GM21447 (cell line): ENCODE results near the gene IFI16.

Experiments used
- ATAC-seq: cut with Tn5 transposase; IDR thresholded peaks from one replicate; pipeline ENCODE4 v1.9.1; 2021; ENCODE audit not compliant: unreplicated experiment

Gene IFI16

DNA sequence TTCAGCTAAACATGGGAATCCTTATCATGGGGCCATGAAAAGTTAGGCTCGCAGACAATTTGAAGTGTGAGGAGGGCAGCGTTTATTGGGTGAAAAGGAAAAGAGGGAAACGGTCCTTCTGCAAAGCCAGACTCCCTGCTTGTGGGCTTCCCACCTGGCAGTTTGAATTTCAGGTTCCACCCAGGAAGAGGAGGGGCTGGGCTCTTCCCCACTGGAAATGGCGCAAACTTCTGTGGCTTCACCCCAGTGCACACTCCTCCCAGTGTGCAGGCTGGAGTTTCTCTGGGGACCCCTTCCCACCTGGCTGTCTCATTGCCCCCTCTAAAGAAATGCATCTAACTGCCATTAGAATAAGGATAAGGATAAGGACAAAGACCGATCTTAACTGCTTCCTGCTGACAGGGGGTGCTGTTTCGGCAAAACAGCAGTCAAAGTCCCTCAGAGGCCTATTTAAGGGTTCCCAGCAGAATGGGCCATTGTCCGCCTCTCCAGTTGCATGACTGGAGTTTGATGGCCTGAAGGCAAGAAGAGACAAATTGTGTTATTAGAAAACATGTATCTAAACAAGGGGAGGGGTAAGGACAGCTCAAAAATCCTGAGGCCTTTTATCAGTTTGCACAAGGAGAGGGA lies 46.5 kb downstream of the IFI16 start:
- no peak for ATAC-seq

DNA sequence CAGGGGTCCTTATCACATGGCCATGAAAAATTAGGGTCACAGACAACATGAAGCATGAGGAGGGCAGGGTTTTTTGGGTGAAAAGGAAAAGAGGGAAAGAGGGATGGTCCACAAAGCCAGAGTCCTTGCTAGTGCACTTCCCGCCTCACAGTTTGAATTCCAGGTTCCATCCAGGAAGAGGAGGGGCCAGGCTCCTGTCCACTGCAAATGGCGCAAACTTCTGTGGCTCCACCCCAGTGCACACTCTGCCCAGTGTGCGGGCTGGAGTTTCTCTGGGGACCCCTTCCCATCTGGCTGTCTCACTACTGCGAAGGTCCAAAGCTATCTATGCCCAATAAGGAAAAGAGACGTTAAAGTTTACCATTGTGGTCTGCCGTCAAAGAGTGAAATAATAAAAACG lies 49.0 kb downstream of the IFI16 start:
- no peak for ATAC-seq

DNA sequence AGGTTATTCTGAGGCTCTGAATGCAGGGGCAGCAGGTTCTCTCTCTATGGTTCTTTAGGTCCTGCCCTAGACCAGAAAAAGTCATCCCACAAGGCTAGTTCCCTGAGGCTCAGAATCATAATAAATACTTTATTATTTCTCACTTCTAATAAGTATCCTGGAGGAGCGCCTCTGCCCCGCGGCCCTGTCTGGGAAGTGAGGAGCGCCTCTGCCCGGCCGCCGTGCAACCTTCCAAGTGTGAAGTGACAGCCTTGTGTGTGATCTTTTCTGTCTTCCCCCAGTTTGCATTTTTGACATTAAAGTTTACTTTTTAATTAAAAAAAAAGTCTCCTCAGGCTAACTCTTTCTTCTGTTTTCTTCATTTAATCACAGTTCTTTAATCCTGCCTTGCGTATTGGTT lies 55.4 kb downstream of the IFI16 start:
- ATAC-seq = no peak

DNA sequence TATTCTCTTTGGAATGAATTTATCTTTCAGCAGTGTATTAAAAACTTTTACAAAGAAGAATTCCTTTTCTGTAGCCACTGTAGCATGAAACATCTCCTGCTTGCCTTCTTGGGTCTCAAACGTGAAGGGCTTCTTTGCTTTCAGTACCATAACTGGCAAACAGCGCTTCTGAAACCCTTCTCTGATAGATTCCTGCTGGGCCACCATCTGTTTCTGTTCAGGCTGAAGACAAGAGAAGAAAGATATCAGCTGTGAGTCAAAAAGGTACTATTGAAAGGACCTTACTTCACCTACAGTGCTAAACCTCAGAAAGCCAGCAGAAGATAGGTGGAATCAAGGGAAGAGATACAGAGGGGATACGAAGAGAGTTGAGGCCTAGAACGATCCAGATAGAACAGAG lies 56.4 kb downstream of the IFI16 start:
- ATAC-seq = no peak

DNA sequence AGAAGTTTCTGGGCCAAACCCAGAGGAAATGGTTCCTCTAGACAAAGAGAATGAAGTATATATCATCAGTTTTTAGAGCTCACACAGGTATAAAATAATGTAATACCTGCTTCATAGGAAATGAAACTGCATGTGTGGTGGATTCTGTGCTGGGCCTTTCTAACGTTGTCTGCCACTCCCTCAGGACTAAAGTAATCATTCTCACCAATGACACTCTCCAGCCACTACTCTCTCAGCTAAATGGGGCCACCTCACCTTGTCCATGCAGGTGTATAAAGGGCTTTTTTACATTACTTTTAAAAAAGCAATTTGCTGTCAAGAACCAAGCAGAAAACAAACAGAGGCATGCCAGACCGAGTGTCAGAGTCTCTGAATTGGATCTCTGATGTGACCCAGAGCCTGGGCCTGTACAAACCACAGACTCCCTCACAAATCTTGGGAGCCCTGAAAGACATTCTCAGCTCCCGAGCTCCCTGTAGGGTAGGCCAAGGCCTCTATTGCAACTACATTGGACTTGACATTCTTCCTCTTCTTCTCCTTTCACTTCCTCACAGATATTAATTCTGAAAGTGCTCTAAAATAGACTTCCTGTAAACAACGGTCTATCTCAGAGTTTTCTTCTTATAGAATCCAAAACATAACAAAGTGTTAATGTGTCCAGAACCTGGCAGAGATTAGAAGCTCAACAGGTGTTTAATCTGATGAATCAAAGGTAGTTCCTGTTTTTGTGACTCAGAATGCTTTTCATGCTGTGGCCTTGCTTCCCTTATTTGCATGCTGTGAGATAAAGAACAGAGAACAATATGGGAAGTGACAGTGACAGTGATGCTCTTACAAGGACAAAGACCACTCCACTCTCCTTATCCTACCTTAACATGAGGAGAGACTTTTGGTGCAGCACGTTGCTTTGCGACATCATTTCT lies 58.3 kb downstream of the IFI16 start:
- ATAC-seq = peak; percentile 78

DNA sequence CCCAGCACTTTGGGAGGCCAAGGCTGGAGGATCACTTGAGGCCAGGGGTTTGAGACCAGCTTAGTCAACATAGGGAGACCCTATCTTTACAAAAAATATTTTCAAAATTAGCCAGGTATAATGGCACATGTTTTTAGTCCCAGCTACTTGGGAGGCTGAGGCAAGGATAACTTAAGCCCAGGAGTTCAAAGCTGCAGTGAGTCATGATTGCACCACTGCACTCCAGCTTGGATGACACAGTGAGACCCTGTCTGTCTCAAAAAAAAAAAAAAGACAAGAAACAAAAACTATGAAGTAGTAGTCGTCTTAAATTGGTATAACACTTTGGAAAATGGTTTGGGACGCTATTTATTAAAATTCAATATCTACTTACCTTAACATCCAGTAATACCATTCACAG lies 59.2 kb downstream of the IFI16 start:
- ATAC-seq = no peak

DNA sequence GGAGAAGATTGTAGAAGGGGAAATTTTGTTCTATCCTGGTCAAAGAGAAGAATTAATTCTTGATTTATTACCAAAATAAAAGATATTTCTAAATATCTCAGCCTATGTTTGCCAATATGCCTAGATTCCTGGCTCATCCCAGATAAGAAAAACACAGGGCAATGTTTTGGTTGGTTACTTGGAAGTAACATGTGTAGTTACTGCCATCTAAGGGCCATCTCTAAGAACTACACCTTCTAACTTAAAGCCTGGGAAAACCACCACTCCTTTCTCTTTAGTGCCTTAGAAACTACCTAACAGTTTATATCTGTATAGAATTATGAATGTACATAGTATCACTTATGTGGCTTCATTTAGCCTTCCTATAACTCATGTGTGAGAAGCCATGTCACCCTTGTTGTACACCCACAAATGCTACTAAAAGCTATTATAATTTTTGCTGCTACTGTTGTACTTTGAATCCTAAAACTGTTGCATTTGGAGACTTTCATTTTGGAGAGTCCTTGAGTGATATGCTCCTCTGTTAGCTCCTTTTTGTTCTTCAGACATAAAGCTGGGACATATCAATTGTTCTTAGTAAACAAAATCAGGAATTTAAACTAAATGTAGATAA lies 62.4 kb downstream of the IFI16 start:
- no peak for ATAC-seq

DNA sequence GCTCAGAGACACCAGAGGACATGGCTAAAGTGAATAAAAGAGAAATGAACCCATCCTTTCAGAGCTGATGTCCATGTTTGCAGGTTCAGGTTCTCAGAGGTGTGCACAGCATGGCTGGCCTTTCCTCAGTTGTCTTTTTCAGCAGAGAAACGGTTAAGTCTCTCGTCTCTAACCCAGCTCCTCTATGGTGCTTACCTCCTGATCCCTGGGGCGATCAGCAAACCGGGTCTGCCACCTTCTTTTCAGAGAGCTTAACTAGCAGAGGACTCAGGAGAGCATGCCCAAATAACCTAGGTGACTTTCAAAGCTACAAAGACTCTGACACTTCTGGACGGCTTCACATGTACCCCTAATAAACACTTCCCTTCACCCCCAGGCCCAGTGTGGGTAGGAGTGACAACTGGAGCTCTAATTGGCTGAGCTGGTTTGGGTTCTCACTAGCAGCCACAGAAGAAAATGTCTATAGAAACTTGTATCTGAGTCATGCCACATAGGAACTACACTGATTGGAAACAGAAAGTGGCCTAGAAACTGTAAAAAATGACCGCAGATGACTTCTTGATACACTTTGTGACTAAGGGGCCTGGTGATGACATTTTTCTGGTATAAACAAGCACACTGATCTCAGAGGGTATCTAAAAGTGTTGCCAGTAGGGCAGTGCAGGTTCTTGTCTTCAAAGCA lies 66.9 kb downstream of the IFI16 start, which contains the start of gene AIM2:
AIM2 (minus strand) TSS at position 329 of the 682 bp plus-strand sequence. CDS start 3,267 bp downstream, outside the sequence.
- ATAC-seq = peak; percentile 86

DNA sequence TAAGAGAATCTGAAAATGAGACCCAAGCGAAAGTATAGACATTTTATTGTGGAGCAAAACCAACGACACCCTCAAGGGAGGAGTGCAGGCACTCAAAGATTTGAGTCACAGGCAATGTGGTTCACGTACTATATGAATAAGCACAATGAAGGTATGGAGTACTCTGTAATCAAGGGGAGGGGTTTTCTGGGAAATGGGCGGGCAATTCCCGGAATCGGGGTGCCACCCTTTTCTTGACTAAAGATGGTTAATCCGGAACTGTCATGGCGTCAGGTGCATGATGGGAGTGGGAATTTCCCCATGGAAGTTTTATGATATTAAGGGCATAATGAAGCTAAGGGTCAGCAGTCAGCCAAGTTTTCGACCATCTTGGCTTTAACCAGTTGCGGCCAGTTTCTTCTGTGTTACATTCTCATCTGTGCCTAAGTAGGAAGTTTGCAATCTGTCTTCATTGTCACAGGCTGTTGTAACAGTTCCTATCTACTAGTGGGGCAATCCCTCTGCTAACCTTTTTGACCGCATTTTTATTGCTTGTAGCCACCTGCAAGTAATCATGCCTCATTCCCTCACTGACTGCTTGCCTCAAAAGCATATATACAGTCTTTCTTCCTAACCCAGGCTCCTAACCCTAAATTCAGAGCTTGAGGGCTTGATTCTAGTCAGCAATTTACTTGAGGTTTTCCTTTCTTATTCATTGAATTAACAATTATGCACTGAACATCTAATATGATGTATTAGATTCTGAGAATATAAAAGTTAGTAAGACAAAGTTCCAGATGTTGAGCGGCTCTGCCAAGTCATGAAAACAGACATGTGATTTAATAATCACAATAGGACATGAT lies 67.6 kb downstream of the IFI16 start:
- peak; percentile 61 for ATAC-seq

DNA sequence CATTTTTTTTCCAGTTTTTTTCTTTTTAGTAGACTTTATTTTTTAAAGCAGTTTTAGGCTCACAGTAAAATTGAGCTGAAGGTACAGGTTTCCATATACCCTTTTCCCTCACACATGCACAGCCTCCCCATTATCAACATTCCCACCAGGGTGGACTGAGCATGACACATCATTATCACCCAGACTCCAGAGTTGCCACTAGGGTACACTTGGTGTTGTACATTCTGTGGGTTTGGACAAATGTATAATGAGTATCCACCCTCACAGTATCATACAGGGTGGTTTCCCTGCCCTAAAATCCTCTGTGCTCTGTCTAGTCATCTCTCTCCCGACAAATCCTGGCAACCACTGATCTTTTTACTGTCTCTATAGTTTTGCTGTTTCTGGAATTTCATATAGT lies 69.8 kb downstream of the IFI16 start:
- ATAC-seq = no peak

DNA sequence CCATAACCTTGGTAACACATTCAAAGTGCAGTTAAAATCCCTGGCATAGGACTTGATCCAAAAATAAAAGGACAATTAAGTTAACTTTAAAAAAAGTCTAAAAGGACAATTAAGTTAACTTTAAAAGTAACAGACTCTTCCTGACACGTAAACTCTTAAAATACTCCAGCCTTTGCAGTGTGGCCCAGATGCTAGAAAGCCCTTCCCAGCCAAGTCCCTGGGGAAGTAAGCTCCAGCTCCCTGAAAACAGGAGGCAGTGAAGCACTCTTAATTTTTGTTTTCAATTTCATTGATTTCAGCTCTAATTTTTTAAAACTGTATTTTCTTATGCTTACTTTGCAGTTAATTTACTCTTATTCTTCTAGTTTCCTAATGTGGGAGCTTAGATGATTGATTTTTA lies 71.9 kb downstream of the IFI16 start:
- ATAC-seq = no peak

DNA sequence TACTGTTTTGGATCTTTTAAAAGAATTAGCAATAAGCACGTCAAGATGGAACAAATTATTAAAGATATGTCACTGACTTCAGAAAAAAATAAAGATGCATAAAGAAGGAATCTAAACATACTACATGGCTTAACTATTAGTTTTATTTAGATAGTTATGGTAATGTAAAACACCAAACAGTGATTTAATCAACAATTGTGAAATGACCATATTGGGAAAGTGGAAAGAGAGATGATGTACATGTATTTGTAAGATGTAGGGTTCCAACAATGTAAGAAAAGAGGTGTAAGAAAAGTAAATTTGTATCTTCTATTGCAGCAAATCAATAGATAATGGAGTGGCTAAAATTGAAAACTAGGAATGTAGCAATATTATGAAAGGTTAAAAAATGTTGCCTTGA lies 73.3 kb downstream of the IFI16 start:
- ATAC-seq = no peak

DNA sequence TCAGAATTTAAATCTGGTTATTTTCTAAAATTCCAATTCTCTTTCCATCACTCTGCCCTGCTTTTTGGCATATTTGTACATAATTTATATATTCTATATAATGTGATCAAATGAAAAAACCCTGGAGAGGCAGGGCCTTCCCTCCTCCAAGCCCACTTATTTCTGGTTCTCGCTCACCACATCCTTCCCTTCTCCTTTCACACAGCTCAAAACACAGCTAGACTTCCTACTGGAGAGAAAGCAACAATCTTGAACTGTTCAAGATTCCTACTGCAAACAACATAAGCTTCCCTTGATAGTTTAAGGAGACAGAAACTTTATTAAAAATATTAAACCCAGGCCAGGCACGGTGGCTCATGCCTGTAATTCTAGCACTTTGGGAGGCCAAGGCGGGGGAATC lies 74.4 kb downstream of the IFI16 start:
- no peak for ATAC-seq

DNA sequence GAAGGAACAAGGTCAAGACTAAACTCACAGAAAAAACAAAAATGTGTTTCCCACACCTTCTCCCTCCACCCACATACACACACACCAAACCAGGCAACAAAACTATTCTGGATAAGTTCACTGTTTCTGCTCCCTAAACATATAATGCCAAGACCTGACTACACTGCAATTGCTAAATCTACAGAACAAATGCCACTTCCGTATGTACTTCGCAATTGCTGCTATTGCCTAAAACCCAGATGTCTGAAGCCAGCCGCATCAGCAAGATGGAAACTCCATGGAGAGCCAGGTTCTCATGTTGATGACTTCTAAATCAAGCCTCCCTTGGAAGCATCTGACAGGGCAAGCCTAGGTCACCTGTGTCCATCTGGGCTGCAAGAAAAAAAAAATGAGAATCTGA lies 75.2 kb downstream of the IFI16 start:
- ATAC-seq = no peak

DNA sequence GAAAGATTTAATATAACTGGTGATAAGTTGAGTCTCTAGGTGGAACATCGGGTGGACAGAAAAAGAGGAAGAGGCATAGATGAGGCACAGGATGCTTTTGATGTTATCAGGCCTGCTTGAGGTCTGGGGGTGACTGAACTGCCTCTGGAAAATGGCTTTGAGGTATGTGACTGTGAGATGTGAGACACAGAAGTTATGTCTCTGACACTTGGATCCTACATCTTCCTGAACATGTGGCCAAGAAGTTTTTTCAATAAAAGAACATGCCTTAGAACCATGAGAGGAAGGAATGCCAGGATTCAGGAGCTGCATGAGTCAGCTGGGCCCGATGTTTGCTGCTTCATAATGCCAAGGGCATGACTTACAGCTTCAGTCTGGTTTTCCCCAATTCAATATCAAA lies 78.3 kb downstream of the IFI16 start:
- ATAC-seq = no peak

DNA sequence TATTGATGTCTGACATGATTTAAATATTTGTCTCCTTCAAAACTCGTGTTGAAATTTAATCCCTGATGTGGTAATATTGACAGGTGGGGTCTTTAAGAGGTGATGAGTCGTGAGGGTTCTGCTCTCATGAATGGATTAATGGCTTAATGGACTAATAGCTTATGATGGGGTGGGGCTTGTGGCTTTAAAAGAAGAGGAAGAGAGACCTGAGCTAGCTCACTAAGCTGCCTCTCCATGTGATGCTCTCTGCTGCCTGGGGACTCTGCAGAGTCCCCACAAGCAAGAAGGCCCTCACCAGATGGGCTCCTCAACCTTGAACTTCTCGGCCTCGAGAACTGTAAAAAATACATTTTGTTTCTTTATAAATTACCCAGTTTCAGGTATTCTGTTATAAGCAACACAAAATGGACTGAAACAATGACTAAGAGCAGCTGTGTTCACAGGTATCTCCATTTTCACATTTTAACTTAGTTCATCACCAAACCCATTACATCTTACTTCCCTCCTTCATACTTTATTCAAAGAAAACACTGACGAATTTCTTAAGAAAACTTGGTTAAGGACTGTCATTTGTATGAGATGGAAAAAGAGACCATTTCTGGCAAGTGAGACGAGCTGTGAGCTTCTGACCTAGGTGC lies 79.0 kb downstream of the IFI16 start:
- no peak for ATAC-seq

DNA sequence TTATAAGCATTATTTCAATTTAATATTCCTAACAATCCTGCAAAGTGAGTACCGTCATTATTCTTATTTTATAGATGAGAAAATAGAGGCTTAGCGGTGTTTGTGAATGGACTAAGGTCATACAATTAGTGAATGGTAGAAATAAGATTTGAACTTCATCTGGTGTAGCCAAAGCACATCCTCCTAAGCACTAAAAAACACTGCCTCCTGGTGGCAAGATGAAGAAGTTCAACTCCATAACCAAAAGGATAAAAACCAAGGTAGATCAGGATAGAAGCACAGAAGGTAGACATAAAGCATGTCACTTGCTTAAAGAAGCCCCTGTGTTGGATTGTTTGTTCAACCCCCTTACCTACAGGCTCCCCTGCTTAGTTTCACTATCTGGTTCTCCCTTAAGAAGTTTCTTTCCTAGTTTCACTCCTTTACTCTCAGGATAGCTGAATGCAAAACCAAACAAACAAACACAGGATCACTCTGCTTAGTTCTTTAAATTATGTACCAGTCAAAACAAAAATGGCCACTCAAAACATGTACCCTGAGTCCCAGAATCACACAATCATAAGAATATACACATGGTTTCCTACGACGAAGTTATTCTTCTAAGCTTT lies 79.6 kb downstream of the IFI16 start:
- ATAC-seq = peak; percentile 50

DNA sequence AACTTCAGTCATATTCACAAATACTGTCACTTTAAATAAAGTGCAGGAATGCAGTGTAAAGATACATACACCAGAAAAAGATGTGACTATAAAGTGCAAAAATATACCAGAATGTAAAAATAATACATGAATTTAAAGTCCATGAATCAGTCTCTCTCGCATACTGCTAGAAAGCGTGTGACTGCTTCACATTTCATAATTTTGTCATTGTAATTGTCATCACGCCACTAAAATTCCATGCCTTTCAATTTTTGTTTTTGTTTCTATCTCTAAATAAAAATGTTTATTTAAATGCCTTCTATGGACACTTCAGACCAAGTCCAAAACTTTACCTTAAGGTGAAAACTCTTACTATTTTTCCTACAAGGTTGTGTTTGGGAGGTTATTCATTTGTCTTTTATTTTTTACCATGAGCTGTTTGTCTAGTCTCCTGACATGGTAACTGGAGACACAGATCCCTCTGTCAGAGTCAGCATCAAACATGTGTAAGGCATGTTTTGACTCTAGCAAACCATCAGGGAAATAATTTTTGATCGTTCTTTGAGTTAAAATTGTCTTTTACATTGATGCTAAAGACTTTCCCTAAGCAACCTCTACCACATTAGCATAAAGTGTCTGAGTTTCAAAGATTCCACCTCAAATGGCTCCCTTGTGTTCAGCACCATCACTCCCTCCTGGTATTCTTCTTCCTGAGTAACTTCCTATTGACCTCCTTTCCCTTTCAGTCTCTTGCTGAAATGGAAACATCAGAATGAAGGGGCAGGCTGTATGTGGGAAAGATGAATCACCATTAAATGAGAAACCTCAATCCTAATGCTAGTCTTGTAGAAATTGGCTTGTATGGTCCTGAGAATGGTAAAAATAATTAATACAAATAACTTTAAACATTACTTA lies 80.8 kb downstream of the IFI16 start:
- no peak for ATAC-seq

DNA sequence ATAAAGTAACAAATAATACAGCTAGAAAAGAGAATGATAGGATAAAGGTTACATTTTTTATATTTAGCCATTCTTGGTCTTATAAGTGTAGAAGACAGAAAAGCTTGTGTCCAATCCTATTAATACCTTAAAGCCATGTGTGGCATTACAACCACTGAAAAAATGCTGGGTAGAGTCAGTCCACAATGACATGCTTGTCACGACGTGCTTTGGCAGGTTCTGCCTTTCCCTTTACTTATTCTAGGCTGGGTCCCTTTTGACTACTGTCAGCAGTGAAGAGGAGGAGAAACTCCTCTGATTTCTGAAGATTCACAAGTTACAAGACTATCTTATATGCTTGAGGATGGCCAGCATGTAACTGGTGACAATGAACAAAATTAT lies 81.5 kb downstream of the IFI16 start:
- no peak for ATAC-seq
